ENCODE data around the gene GHR.

- TF ChIP-seq CTCF (conservative IDR thresholded peaks at IDR 0.05 in 1 of 2, IDR thresholded peaks at IDR 0.05 in 1 of 2; ENCODE audit: extremely low read depth in 1 of 2, insufficient read depth in 1 of 2, low read depth in 1 of 2, low read length in 2 of 2): no peak
- TF ChIP-seq EZH2 (IDR thresholded peaks at IDR 0.05; ENCODE audit: borderline replicate concordance, low read length): no peak
Measured at GRCh38 chr5:42677156-42677842, 254.1 kb downstream of the GHR start.

Measured in mammary epithelial cell (primary cell).